AG09319 (cell line): ENCODE results near the gene ZNF641.

Experiments
- DNase-seq: peaks from one replicate; pipeline ENCODE4 v3.0.0-alpha.2; 2010; ENCODE audit warnings: low read depth; ENCODE audit errors: extremely low read depth
- CTCF ChIP-seq: IDR thresholded peaks from 2 replicates; pipeline ENCODE4 v1.5.1; 2011; ENCODE audit warnings: low read depth, mild to moderate bottlenecking, inconsistent platforms, low read length, moderate library complexity

Gene ZNF641

GRCh38 chr12:48350249-48351021 is at the start of gene ZNF641:
Gene ZNF641 (minus strand): TSS chr12:48350919. CDS start chr12:48348090, 2,829 bp downstream.
- DNase-seq, result peak; percentile 34
- no peak for TF ChIP-seq CTCF

- TF ChIP-seq CTCF, result no peak
- no peak for DNase-seq
Observed at GRCh38 chr12:48390026-48390425, 39.3 kb upstream of the ZNF641 start.

- DNase-seq, result no peak
- no peak for TF ChIP-seq CTCF
Observed at GRCh38 chr12:48389409-48389808, 38.7 kb upstream of the ZNF641 start.

GRCh38 chr12:48388938-48389337 is 38.2 kb upstream of the ZNF641 start:
- TF ChIP-seq CTCF, result no peak
- no peak for DNase-seq

GRCh38 chr12:48388460-48388859 is 37.7 kb upstream of the ZNF641 start:
- no peak for DNase-seq
- TF ChIP-seq CTCF, result no peak

GRCh38 chr12:48380596-48380995 is 29.9 kb upstream of the ZNF641 start:
- no peak for TF ChIP-seq CTCF
- DNase-seq, result no peak

GRCh38 chr12:48379794-48380193 is 29.1 kb upstream of the ZNF641 start:
- DNase-seq, result no peak
- no peak for TF ChIP-seq CTCF
